Stimulated activated CD4-positive, alpha-beta T cell treated with anti-CD3 and anti-CD28 coated beads, TNF-alpha, amount 100 ng/mL, for 4 hours (primary cell): ENCODE measurements around the gene CLVS2.

Experiments
- DNase-seq, 3 experiments: peaks; one replicate each; pipeline ENCODE4 v3.0.0-alpha.2; 2020; ENCODE audit warnings: low read depth in 3 of 3

Gene CLVS2, protein sequence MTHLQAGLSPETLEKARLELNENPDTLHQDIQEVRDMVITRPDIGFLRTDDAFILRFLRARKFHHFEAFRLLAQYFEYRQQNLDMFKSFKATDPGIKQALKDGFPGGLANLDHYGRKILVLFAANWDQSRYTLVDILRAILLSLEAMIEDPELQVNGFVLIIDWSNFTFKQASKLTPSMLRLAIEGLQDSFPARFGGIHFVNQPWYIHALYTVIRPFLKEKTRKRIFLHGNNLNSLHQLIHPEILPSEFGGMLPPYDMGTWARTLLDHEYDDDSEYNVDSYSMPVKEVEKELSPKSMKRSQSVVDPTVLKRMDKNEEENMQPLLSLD

DNA sequence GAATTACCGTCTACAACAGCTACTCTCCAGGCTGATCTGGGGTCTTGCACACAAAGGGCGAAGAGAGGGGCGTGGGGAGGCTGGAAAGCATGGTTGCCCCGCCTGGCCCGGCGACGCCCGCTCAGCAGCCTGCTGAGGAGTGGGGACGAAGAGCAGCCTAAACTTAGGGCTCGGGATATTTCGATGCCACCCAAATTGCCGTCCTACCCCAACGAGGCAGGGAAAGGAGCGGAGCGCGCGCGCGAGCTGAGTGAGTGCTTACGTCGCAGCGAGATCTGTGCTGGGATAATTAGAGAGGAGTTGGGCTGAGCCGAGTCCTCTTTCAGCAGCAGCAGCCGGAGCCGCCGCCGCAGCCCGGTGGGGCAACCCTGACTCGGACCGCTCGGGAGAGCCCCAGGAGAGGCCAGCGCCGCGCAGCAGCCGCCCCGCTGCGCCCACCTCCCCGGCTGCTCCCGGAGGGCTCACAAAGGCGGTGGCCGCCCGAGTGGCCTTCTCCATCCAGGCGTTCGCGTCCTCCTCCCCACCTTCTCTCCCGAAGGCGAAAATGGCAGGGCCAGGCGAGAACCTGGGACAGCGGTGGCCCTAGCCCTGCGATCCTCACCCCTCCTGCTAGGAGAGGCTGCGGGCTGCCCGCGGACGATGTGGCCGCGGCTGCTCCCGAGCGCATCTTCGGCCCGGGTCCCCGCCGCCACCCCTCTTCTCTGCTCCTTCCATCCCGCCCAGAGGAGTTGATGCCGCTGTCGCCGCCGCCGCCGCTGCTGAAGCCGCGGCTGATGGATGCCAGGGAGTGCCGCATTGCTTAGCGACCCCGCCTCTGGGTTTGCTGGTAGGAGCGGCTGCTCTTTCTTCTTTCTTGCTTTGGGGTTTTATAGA is at the start of gene CLVS2:
Gene CLVS2, plus strand, starts transcription at position 315 of the 873 bp plus-strand sequence. CDS start 1,543 bp downstream, outside the sequence.
- DNase-seq = no peak

DNA sequence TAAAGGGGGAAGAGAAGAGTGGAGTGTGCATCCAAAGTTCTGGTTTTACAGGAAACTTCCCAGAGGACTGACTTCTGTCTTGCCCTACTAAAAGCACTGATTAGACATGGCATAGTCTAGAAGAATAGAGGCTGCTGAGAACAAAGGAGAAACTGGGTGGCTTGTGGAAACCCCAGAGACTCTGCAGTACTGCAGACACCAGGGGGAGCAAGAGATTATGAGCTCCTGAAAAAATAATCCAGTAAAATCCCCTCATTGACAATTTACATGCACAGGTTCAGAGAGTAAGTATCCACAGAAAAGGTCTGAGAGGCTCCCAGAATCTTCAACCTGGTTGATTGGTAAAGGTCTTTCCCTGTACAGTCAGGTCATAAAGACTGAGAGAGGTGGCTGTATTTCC is 48.7 kb upstream of the CLVS2 start:
- no peak for DNase-seq

DNA sequence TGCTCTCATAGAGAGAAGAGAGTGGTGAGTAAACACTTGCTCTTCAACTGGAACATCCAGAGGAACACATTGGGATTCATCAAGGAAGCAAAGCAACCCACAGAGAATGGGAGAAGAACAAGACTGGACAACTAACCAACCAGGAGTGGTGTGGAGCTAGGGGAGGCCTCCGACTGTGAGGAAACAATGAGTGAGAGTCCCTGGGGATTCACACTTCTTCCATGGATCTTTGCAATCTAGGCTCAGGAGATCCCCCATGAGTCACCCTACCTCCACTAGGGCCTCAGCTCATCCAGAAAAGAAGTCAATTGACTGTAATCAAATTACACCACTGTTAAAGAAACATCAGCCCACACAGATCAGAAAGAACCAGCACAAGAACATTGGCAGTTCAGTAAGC is 42.3 kb upstream of the CLVS2 start:
- no peak for DNase-seq

DNA sequence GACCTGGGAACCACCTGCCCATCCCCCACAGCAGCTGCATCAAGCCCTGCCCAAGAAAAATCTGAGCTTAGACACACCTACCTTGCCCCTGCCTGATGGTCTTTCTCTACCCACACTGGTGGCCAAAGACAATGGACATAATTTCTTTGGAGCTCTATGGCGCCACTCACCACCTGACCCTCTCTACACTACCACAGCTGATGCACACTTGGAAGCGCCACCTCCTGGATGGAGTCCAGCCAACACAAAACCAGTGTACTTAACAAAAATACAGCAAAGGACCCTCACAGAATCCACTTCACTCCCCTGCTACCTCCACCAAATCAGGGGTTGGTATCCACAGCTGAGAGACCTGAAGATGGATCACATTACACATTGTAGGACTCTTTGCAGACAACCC is 39.7 kb upstream of the CLVS2 start:
- DNase-seq = no peak

DNA sequence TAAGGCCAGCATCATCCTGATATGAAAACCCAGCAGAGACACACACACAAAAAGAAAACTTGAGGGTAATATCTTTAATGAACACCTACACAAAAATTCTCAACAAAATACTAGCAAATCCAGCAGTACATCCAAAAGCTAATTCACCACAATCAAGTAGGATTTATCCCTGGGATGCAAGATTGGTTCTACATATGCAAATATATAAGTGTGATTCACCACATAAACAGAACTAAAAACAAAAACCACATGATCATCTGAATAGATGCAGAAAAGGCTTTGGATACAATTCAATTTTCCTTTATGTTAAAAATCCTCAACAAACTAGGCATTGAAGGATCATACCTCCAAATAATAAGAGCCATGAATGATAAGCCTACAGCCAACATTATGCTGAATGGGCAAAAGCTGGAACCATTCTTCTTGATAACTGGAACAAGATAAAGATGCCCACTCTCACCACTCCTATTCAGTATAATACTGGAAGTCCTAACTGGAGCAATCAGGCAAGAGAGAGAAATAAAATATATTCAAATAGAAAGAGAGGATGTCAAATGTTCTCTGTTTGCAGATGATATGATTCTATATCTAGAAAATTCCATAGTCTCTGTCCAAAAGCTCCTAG is 33.9 kb upstream of the CLVS2 start:
- no peak for DNase-seq

DNA sequence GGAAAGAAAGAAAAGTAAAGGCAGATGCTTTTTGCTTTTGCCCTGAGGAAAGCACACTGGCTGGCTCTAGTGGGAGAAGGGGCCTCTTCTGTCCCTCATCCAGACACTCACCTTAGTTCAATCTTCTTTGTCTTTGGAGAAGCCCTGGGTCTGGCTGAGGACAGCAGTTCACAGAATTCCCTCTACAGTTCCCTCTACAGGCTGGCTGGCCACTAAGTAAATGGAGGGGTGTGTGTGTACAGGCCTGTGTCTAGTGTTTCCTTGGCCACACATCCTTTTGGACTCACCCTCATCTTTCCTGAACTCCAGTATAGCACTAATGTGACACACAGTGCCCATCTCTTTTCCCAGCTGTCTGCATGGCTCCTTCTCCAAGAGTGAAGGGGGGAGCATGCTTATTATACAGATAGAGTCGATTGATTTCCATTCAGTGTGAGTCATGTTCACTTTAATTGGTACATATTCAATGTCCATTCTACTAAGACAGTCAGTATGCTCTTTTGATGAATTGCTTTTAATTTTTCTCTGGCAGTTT is 26.0 kb upstream of the CLVS2 start:
- no peak for DNase-seq

DNA sequence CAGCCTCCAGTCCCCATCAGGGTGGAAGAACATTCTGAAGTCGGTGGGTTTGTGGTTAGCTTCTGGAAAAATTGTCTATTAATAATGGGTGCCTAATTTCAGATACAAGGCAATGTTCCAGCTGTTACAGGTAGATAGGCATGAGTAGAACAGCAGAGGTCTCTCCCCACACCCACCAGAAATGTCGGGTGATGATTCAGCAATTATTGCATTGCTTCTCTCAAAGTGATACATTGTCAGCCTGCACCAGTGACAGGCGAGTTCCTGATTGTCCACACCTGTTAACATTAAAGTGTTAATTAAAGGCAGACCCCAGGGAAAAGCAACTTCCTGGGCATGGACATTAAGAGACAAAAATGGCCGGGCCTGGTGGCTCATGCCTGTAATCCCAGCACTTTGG is 18.9 kb upstream of the CLVS2 start:
- no peak for DNase-seq

DNA sequence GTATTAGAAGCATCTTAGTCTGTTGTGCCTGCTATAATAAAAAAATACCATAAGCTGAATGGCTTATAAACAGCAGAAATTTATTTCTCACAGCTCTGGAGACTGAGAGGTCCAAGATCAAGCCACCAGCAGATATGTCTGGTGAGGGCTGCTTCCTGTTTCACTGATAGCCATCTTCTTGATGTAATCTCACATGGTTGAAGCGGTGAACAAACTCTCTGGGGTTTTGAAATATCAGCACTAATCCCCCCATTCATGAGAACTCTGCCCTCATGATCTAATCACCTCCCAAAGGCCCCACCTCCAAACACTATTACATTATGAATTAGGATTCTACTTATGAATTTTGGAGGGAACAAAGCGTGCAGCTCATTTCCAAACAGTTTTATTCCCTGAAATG is 11.6 kb upstream of the CLVS2 start:
- no peak for DNase-seq

DNA sequence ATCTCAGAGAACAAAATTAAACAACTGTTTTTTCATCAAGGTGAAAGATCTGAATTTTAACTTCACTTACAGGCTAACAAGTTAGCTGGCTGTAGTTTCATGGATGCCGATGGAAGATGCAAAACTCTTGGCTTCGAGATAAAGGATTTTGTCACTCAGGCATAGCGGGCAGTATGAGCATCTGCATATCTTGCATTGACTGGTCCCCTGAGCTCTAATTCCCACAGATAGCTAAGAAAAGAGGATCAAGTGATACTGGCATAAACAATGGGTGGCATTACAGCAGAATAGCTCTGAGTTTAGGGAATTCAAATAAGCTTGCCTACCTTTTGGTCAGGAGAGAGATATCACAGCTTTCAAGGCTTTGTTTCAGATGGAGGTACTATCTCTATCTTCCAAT is 1.8 kb upstream of the CLVS2 start:
- DNase-seq = no peak

DNA sequence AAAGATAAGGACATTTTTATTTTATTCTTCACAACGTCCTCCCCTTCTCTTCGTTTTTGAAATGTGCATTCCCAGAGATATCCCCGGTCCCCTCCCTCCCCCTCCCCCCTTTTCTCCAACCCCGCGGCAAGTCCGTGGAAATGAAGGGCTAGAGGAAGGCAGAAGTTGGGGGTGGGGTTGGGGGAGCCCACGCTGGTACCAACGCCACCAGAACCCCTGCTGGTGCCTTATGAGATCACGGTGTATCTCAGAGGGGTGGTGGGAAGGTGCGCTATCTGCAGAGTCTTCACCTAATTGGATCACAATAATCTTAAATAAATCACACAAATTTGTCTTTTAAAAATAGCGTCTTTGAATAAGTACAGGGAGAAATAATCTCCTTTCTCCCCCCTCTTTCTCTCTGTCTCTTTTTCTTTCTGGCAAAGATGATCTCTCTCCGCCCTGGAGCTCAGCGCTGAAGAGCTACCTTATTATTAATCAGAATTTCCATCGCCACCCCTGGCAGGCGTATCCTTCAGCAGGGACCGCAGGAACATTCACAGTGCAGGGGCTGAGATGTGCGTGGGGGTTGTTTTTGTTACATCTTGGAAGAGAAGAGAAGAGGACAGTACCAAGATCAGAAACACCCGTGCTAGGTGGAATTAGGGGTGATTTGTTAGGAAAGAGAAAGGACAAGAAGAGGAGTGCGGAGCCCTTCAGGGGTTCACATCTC is 915 bp downstream of the CLVS2 start:
- DNase-seq = no peak

DNA sequence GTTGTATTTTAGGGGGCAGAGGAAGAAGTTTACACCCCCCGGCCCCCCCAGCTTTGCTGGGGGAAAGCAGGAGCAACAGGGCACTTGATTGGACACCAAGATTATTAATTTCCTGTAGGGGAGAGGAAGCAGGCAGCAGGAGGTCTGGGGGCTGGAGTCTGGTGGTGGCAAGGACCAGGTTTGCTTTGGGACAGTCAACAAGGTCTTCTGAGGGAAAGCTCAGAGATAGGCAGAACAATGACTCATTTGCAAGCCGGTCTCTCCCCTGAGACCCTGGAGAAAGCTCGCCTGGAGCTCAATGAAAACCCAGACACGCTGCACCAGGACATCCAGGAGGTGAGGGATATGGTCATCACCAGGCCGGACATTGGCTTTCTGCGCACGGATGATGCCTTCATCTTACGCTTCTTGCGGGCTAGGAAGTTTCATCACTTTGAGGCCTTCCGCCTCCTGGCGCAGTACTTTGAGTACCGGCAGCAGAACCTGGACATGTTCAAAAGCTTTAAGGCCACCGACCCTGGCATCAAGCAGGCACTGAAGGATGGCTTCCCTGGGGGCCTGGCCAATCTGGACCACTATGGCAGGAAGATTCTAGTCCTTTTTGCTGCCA is 1.6 kb downstream of the CLVS2 start:
- DNase-seq = no peak

DNA sequence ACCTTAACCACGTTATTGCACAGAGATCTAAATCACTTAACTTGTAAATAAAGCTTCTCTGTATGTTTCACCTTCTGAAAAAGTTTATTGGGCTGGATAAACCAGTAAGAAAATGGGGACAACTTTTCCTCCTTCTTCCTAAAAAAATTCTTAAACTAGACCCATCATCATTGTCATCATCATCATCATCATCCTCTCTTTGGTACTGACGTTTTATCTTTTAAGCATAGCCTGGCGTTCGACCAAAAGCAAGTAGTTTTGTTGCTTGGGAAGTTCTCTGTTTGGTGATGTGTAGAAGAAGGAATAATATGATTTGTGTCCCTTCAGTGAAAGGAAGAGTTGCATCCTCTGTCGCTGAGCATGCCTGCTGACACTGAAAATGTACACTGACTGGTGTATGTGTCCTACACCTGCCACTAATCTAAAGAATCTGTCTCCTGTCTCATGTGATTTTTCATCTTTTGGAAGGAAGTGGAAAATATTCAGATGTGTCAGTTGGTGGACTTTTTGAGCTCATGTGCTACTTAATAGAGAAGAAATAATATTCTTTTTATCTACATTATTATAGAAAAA is 2.5 kb downstream of the CLVS2 start:
- DNase-seq = no peak

DNA sequence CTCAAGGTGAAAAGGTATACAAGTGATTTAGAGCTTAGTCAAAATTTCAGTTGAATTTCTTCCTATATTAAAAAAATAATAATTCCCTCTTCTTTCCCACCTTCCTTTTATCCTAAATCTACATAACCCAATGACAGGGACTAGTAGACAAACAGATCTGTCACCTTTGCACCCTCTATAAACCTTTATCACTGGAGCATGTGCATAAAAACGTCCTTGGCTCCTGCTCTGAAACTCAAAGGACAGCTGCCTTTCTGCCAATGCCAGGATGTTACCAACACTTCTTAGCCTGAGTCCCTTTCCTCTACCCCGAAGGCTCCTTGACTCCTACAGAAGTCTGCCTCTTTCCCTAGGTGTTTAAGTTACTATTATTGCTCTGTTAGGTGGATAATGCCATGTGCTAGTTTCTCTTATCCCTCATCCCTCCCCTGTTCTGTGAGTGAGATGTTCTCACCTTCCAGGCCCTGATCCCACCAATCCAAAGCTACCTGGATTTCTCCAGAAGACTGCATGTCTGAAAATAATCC is 4.3 kb downstream of the CLVS2 start:
- no peak for DNase-seq

DNA sequence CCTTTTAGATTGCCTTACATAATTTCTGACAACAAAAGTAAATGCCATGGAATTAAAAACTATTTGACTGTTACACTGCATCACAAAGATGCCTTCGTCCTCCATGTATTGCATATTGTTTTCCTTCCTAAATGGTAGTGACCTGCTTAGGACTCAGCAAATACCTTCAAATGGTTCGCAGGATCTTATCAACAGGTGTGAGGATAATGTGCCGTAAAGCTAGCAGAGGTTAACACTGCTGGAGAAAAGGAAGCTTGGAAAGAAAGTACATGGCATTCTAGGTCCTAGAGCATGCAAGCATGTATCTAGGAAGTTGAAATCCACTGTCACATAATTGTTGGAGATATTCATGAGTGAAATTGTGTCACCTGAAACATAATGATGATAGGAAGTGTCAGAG is 5.5 kb downstream of the CLVS2 start:
- no peak for DNase-seq

DNA sequence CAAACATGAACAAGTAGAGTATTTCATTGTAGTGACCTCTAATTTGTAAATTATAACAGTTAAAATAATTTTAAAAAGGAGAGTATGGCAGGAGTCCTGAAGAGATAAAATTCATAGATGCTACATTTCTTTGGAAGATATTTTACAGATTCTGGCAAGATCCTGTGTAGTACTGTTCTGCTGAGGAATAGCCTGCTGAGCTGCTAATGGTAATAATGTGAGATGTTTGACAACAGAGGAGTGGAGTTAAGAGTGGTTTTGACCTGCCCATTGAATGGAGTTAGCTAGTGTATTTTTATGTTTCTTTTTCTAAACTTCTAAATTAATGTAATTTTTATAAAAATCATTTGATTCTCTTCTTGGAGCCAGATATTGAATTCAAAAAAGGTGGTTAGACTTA is 11.8 kb downstream of the CLVS2 start:
- DNase-seq = no peak

DNA sequence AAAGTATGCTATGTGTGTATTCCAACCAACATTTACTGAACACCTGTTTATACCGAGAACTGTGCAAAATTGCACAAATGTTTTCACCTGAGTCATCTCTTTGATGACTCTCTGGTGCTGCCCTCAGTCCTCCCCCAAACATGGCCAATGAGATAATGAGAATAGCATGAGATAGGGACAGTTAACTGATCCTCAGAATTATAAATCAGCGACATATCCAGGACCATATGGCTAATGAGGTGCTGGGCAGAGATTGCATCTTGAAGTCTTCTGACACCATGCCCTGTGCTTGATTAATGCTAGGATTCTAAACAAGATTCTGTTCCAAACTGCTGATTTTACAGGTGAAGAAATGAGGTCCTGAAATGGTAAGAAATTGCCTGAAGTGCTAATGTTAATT is 13.0 kb downstream of the CLVS2 start:
- no peak for DNase-seq

DNA sequence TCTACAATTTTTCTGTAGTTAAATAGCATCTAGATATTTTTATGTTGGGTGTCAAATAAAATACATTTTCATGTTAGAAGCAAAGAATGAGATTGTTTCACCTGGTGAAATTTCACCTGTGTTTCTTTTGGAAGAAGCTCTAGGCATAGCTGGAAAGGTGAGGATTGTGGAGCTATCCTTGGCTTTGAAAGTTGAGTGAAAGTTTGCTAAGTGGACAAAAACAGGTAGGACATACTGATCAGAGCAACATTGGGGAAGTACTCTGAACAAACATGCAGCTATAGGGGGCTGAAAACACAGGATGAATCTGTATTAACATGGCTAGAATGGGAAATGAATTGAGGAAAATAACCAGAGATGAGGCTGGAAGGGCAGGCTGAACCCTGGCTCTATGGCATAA is 18.8 kb downstream of the CLVS2 start:
- DNase-seq = no peak

DNA sequence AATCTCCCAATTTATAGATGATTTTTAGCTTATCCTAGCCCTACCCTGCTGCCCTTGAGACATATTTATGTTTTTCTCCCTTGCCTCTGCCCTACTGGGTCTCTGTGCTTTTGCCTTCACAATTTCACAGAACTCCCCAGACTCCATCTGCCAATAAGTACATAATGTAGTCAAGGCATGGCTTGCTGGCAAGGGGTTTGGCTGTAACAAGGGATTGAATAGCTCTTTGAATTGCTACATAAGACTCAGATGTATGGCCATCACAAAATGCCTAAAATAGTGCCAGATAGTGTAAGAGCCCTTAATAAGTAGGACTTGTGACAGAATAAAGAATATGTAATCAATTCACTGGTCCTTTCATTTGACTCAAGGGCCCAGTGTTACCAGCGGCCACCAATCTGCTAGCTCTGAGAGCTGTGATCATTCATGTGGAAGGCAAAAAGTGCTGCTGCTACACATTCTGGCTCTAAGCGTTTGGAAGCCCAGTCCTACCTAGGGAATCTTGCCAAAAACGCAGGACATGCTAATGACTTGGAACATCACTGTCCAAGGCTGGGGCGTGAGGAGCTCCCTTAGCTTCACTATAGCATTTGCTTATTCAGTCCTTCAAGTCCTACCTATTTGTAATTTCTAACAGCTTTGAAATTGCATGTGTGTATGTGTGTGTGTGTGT is 20.5 kb downstream of the CLVS2 start:
- DNase-seq = no peak

DNA sequence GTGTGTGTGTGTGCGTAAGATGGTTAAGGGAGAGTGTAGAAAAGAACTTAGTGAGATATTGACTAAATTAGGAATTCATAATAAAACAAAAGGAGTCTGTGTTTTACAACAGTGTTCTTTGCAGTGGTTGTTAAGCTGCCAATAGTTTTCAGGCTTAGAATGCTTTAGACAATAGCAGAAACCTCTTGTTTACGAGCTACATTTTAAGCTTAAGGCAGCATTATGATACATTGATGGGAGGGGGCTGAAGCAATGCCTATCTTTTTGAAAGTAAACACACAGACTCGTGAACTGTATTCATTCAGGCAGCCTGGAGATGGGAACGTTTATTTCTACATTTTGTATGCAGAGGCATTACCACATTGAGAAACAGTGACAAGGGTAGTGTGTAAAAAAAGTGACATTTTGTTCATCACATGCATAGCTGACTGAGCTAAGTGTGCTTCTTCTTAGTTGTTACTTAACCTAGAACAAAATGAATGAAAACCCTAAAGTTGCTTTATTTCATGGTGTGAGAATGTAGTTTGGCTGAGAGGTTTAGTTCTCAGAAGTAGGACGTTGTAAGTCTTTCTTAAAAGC is 21.2 kb downstream of the CLVS2 start:
- DNase-seq = no peak

DNA sequence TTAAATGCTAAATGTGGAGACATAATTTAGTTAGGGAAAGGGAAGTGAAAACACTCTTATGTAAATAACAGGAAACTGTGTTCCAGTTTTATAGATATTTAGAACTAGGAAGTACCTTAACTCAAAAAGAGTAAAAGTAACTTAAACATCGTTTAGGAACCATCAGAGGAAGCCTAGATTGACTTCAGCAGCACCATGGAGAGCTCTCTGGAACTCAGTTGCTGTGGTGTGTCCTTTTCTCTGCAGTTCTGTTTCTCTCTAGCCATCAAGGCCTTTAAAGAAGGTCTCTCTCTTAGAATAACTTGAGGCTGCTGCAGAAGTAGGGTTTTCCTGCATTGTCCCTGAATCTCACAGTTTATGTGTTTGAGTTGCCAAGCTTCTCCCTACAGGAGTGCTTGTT is 26.9 kb downstream of the CLVS2 start:
- no peak for DNase-seq
